HCT116 (cell line): ENCODE data around the gene ZNF8. TPM values are rescaled to one million over a fixed set of nuclear protein-coding genes. Genes with fewer than 3 reads are reported as not detected.

Source experiments
- ATAC-seq: fragments of 200-7000 bp; cut with Tn5 transposase; 2 replicates; pipeline ENCODE4 v1.9.1; 2020; ENCODE audit warnings: mild to moderate bottlenecking, moderate library complexity
- BruUV-seq: library from RNA; stranded (reverse); fragments of 400-500 nt; replicated peaks from 2 replicates; lab custom pipeline; 2021; lab: Mats Ljungman, UMichigan
- CTCF ChIA-PET: fragments of 300-600 bp; sonication (Branson Sonifier 250); formaldehyde crosslinking; loops from one replicate; lab custom pipeline; 2021; ENCODE audit warnings: antibody characterized with exemption; lab: Charles Lee
- POLR2A ChIA-PET: fragments of 300-600, 350-600 bp; sonication (Branson Sonifier 250); formaldehyde crosslinking; loops from one replicate; lab custom pipeline; 2021; ENCODE audit warnings: antibody characterized with exemption; lab: Charles Lee
- RAD21 ChIA-PET, 2 experiments: fragments of 300-600 bp; sonication (Branson Sonifier 250); formaldehyde crosslinking; loops; one replicate each; lab custom pipeline; 2023; ENCODE audit warnings: low total read pairs in 2 of 2; ENCODE audit not compliant: uncharacterized antibody in 2 of 2, unreplicated experiment in 2 of 2, low non-redundant PET in 1 of 2; lab: Charles Lee
- DNase-seq: peaks from one replicate; pipeline ENCODE4 v3.0.0-alpha.2; 2010; ENCODE audit warnings: low read depth, low spot score
- H2AFZ ChIP-seq: fragments of 200-600 bp; shearing (Covaris generic), sonication (generic); 2 replicates; pipeline ENCODE4 v1.6.1; 2017; ENCODE audit warnings: low read depth, mixed run types, mixed read lengths, antibody characterized with exemption, low read length; ENCODE audit not compliant: poor library complexity, severe bottlenecking
- H3K27ac ChIP-seq: 2 replicates; pipeline ENCODE4 v1.5.1; 2012; ENCODE audit warnings: low read depth, low read length
- H3K27me3 ChIP-seq: fragments of 200-600 bp; sonication (generic); 2 replicates; pipeline ENCODE4 v1.6.1; 2016; ENCODE audit warnings: mixed run types, low read length, mixed read lengths; ENCODE audit not compliant: insufficient read depth
- H3K36me3 ChIP-seq, 2 experiments: fragments of 200-500 bp in 1 of 2; fragments of 200-600 bp in 1 of 2; sonication (Bioruptor generic) in 1 of 2; sonication (generic) in 1 of 2; 2 replicates each; pipeline versions ENCODE4 v1.5.1 to v1.6.1; 2014 to 2016; ENCODE audit warnings: low read length in 2 of 2, inconsistent platforms in 1 of 2, mixed read lengths in 1 of 2, mixed run types in 1 of 2; ENCODE audit not compliant: insufficient read depth in 2 of 2, control insufficient read depth in 1 of 2
- H3K4me1 ChIP-seq, 2 experiments: fragments of 200-600 bp in 1 of 2; sonication (generic) in 1 of 2; 2 replicates each; pipeline versions ENCODE4 v1.5.1 to v1.6.1; 2012 to 2017; ENCODE audit warnings: low read length in 2 of 2, inconsistent platforms in 1 of 2, mild to moderate bottlenecking in 1 of 2, mixed read lengths in 1 of 2, mixed run types in 1 of 2, moderate library complexity in 1 of 2; ENCODE audit not compliant: insufficient read depth in 2 of 2, control insufficient read depth in 1 of 2
- H3K4me2 ChIP-seq: fragments of 200-600 bp; sonication (generic); 2 replicates; pipeline ENCODE4 v1.6.1; 2017; ENCODE audit warnings: mixed run types, low read length, mixed read lengths
- H3K4me3 ChIP-seq, 2 experiments: fragments of 200-600 bp in 1 of 2; sonication (generic) in 1 of 2; replicated peaks in 1 of 2; 2 replicates each; pipeline ENCODE4 v1.5.1; 2011 to 2016; ENCODE audit warnings: low read length in 2 of 2, control low read depth in 1 of 2, low read depth in 1 of 2, mild to moderate bottlenecking in 1 of 2, mixed read lengths in 1 of 2, mixed run types in 1 of 2
- H3K79me2 ChIP-seq: fragments of 200-600 bp; sonication (generic); 2 replicates; pipeline ENCODE4 v1.6.1; 2017; ENCODE audit warnings: mild to moderate bottlenecking, mixed run types, low read length, moderate library complexity, mixed read lengths; ENCODE audit not compliant: insufficient read depth
- H3K9ac ChIP-seq: fragments of 200-600 bp; sonication (generic); 2 replicates; pipeline ENCODE4 v1.6.1; 2016; ENCODE audit warnings: low read length, mixed read lengths
- H3K9me2 ChIP-seq: fragments of 200-600 bp; sonication (generic), shearing (Covaris generic); 2 replicates; pipeline ENCODE4 v1.6.1; 2017; ENCODE audit warnings: mixed run types, mild to moderate bottlenecking, moderate library complexity; ENCODE audit not compliant: insufficient read depth
- H3K9me3 ChIP-seq, 2 experiments: fragments of 200-500 bp in 1 of 2; fragments of 200-600 bp in 1 of 2; sonication (Bioruptor generic) in 1 of 2; sonication (generic) in 1 of 2; 2 replicates each; pipeline ENCODE4 v1.6.1; 2014 to 2017; ENCODE audit warnings: low read length in 2 of 2, mixed read lengths in 2 of 2, inconsistent platforms in 1 of 2, low read depth in 1 of 2, mild to moderate bottlenecking in 1 of 2, mixed run types in 1 of 2, moderate library complexity in 1 of 2; ENCODE audit not compliant: control insufficient read depth in 1 of 2, insufficient read depth in 1 of 2
- H4K20me1 ChIP-seq: fragments of 200-600 bp; sonication (generic), shearing (Covaris generic); 2 replicates; pipeline ENCODE4 v1.6.1; 2017; ENCODE audit warnings: mixed run types, mild to moderate bottlenecking, moderate library complexity; ENCODE audit not compliant: insufficient read depth
- CBX3 ChIP-seq: IDR thresholded peaks from 2 replicates; pipeline ENCODE4 v1.6.1; 2012; ENCODE audit warnings: low read depth
- EGR1 ChIP-seq: IDR thresholded peaks from 2 replicates; pipeline ENCODE4 v1.6.1; 2012; ENCODE audit warnings: low read depth
- EZH2 ChIP-seq: fragments of 200-600 bp; sonication (generic); IDR thresholded peaks from 2 replicates; pipeline ENCODE4 v1.6.1; 2017; ENCODE audit warnings: antibody characterized with exemption, mixed run types
- POLR2A ChIP-seq: IDR thresholded peaks from 2 replicates; pipeline ENCODE4 v1.7.0; 2011; ENCODE audit warnings: borderline replicate concordance; ENCODE audit not compliant: insufficient read depth, insufficient read length; ENCODE audit errors: extremely low read depth
- POLR2AphosphoS5 ChIP-seq: IDR thresholded peaks from 2 replicates; pipeline ENCODE4 v1.6.1; 2011; ENCODE audit warnings: mild to moderate bottlenecking, low read depth, low read length, moderate library complexity
- RAD21 ChIP-seq: IDR thresholded peaks from 2 replicates; pipeline ENCODE4 v1.6.1; 2012; ENCODE audit warnings: low read depth, mild to moderate bottlenecking
- REST ChIP-seq: IDR thresholded peaks from 2 replicates; pipeline ENCODE4 v1.6.1; 2012; ENCODE audit warnings: low read depth
- SP1 ChIP-seq: IDR thresholded peaks from 2 replicates; pipeline ENCODE4 v1.6.1; 2012; ENCODE audit warnings: low read depth
- SRF ChIP-seq: IDR thresholded peaks from 2 replicates; pipeline ENCODE4 v1.6.1; 2012; ENCODE audit warnings: low read depth
- intact Hi-C: fragments of 100-400 bp; cut with micrococcal nuclease; formaldehyde crosslinking; loops from 2 replicates; pipeline ENCODE4 v1.10.0; 2022
- total RNA-seq: library from RNA; stranded (reverse); gene quantifications from one replicate; pipeline ENCODE4 v1.2.1, GENCODE V29; 2021; ENCODE audit not compliant: unreplicated experiment

The ZNF8 gene
- total RNA-seq, 1 experiment from 2014 or later = 6.4 TPM

DNA sequence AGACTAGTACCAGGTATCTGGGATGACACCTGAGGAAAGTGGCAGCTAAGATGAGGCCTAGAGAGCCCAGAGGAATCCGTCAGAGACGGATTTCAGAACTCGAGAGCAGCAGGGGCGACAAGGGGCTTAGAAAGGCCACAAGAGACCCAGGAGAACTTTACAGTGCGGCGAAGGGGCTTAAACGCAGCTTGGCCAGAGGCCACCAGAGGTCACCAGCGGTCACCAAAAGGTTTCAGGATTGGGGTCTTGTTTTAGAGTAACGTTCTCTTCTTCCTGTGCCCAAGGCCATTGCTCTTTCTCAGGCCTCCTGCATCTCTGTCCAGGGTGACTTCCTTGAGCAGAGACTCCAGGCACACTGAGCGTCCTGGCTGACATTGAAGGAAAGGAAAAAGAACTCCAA lies 50.2 kb downstream of the ZNF8 start (continued):
- no peak for TF ChIP-seq SRF

- intact Hi-C loops = no loop called here
- ATAC-seq (no peak), DNase-seq (no peak)
- H3K27ac ChIP-seq = no peak overlapping the region
- RAD21 ChIA-PET = no interaction called here
- no peaks in the 10 kb centered on the region for H4K20me1 ChIP-seq
- peaks cover 10 to 24% of the 10 kb centered on the region in 2 experiments for H3K4me1 ChIP-seq
- no peaks in the 10 kb centered on the region for H3K9me2 ChIP-seq
- TF ChIP-seq REST (no peak), EZH2 (no peak), SRF (no peak), POLR2A (no peak), RAD21 (no peak), POLR2AphosphoS5 (no peak), CBX3 (no peak), EGR1 (no peak), SP1 (no peak)
- peaks cover 29% of the 10 kb centered on the region for H3K79me2 ChIP-seq
- H3K4me3 ChIP-seq = no peak overlapping the region
- H2AFZ ChIP-seq = no peak overlapping the region
- BruUV-seq = no TSS peak
- no peak overlapping the region for H3K9ac ChIP-seq
- CTCF ChIA-PET = no interaction called here
- H3K27me3 ChIP-seq = no peaks in the 10 kb centered on the region
- H3K4me2 ChIP-seq = no peak overlapping the region
- 0 out of 4 replicates have a peak, but pooled peaks cover 0 to 4% of the 10 kb centered on the region in 2 experiments for H3K36me3 ChIP-seq
- POLR2A ChIA-PET = interaction anchor here (1.0 to 1.3 kb wide), 2 partner anchors 15 to 32 kb away, joined by 3 read pairs; partner anchors contain the start of gene ZNF497
- no peaks in the 10 kb centered on the region for H3K9me3 ChIP-seq
These were observed 51.7 kb downstream of the ZNF8 start for GRCh38 chr19:58330458-58330857.
